ENCODE data around the gene SCAPER. TPM values are rescaled to one million over a fixed set of nuclear protein-coding genes. Genes with fewer than 3 reads are reported as not detected.

Gene SCAPER
- total and polyA plus RNA-seq, 2 donors (not counting 1 experiment from before 2014, with no cell fraction given) = 8.3 to 61.6 TPM

GRCh38 chr15:76865548-76865991 is 39.6 kb downstream of the SCAPER start:
- intact Hi-C loops (cut with micrococcal nuclease) = loop anchor here (10.0 kb wide), 1 partner anchor 631 kb away; no protein-coding TSS in a partner anchor
- WGBS (ENCODE audit: insufficient coverage) = 36% methylated on average over 2 of the region's 4 CpGs
- Mint-ChIP-seq H3K27me3 (no peaks in the 10 kb centered on the region), H3K4me1 (peaks cover 9% of the 10 kb centered on the region), H3K4me3 (no peak overlapping the region), H3K9me3 (ENCODE audit: insufficient read depth) (no peaks in the 10 kb centered on the region), H3K27ac (no peak overlapping the region)
- Histone ChIP-seq H3K27ac (ENCODE audit: low read length in 2 of 2) (no peak overlapping the region), H3K4me1 (ENCODE audit: control insufficient read depth in 2 of 2, insufficient read depth in 2 of 2, low read length in 2 of 2) (no peaks in the 10 kb centered on the region), H3K4me3 (ENCODE audit: control extremely low read depth in 1 of 5, extremely low read depth in 1 of 5, insufficient read depth in 1 of 5, low read depth in 2 of 5, low read length in 4 of 5) (no peak overlapping the region), H3K9me3 (ENCODE audit: control extremely low read depth in 1 of 3, control insufficient read depth in 2 of 3, insufficient read depth in 1 of 3, low read length in 2 of 3) (no peaks in the 10 kb centered on the region), H3K4me2 (replicated peaks; ENCODE audit: low read depth, low read length, poor library complexity, severe bottlenecking) (no peak overlapping the region), H3K27me3 (replicated peaks in 1 of 4; ENCODE audit: control extremely low read depth in 1 of 4, control insufficient read depth in 3 of 4, insufficient read depth in 4 of 4, low read length in 3 of 4) (no peaks in the 10 kb centered on the region), H3K9ac (ENCODE audit: low read length) (no peak overlapping the region), H2AFZ (ENCODE audit: insufficient read depth, low read depth, low read length, poor library complexity, severe bottlenecking) (no peak overlapping the region), H3K36me3 (replicated peaks in 1 of 2; ENCODE audit: control extremely low read depth in 1 of 2, control insufficient read depth in 1 of 2, extremely low read depth in 1 of 2, insufficient read depth in 2 of 2, low read length in 1 of 2) (no peaks in the 10 kb centered on the region), H4K20me1 (ENCODE audit: control insufficient read depth, insufficient read depth, low read length, poor library complexity, severe bottlenecking) (peaks cover 12% of the 10 kb centered on the region), H3K79me2 (ENCODE audit: control insufficient read depth, insufficient read depth, low read length) (peaks cover 27% of the 10 kb centered on the region)
- DNase-seq (no peak), ATAC-seq (ENCODE audit: low read depth) (no peak)
- CTCF ChIA-PET = interaction anchor here (0.8 to 1.3 kb wide), 4 partner anchors 631 to 680 kb away, joined by 3 to 5 read pairs (median 3); no protein-coding TSS in a partner anchor
- TF ChIP-seq EZH2 (IDR thresholded peaks at IDR 0.05; ENCODE audit: borderline replicate concordance, insufficient read depth, low read depth, low read length, poor library complexity, severe bottlenecking) = no peak
- TF ChIP-seq CTCF (IDR thresholded peaks at IDR 0.05) = no peak
- POLR2A ChIA-PET = no interaction called here

GRCh38 chr15:76864586-76864985 is 40.6 kb downstream of the SCAPER start:
- no peak overlapping the region for H3K27ac Mint-ChIP-seq
- no peaks in the 10 kb centered on the region for H3K9me3 Mint-ChIP-seq (ENCODE audit: insufficient read depth)
- H3K4me1 Mint-ChIP-seq = peaks cover 9% of the 10 kb centered on the region

More at GRCh38 chr15:76864586-76864985, 40.6 kb downstream of the SCAPER start:
- Histone ChIP-seq H3K79me2 (ENCODE audit: control insufficient read depth, insufficient read depth, low read length) (peaks cover 22% of the 10 kb centered on the region), H3K9me3 (ENCODE audit: control extremely low read depth in 1 of 3, control insufficient read depth in 2 of 3, insufficient read depth in 1 of 3, low read length in 2 of 3) (no peaks in the 10 kb centered on the region), H3K4me1 (ENCODE audit: control insufficient read depth in 2 of 2, insufficient read depth in 2 of 2, low read length in 2 of 2) (no peaks in the 10 kb centered on the region), H3K4me3 (ENCODE audit: control extremely low read depth in 1 of 5, extremely low read depth in 1 of 5, insufficient read depth in 1 of 5, low read depth in 2 of 5, low read length in 4 of 5) (no peak overlapping the region), H3K27me3 (replicated peaks in 1 of 4; ENCODE audit: control extremely low read depth in 1 of 4, control insufficient read depth in 3 of 4, insufficient read depth in 4 of 4, low read length in 3 of 4) (no peaks in the 10 kb centered on the region), H3K36me3 (replicated peaks in 1 of 2; ENCODE audit: control extremely low read depth in 1 of 2, control insufficient read depth in 1 of 2, extremely low read depth in 1 of 2, insufficient read depth in 2 of 2, low read length in 1 of 2) (no peaks in the 10 kb centered on the region), H3K9ac (ENCODE audit: low read length) (no peak overlapping the region), H3K4me2 (replicated peaks; ENCODE audit: low read depth, low read length, poor library complexity, severe bottlenecking) (no peak overlapping the region), H3K27ac (ENCODE audit: low read length in 2 of 2) (no peak overlapping the region), H2AFZ (ENCODE audit: insufficient read depth, low read depth, low read length, poor library complexity, severe bottlenecking) (no peak overlapping the region), H4K20me1 (ENCODE audit: control insufficient read depth, insufficient read depth, low read length, poor library complexity, severe bottlenecking) (peaks cover 12% of the 10 kb centered on the region)
- Mint-ChIP-seq H3K4me3 (no peak overlapping the region), H3K27me3 (no peaks in the 10 kb centered on the region)
- ChIA-PET POLR2A (no interaction called here), CTCF (no interaction called here)
- TF ChIP-seq EZH2 (IDR thresholded peaks at IDR 0.05; ENCODE audit: borderline replicate concordance, insufficient read depth, low read depth, low read length, poor library complexity, severe bottlenecking) (no peak), CTCF (IDR thresholded peaks at IDR 0.05) (no peak)
- DNase-seq (no peak), ATAC-seq (ENCODE audit: low read depth) (no peak)
- intact Hi-C loops (cut with micrococcal nuclease) = loop anchor here (10.0 kb wide), 1 partner anchor 630 kb away; no protein-coding TSS in a partner anchor
